ENCODE measurements around the gene CADM1.

CADM1 gene

GRCh38 chr11:115345361-115345760 is 158.9 kb downstream of the CADM1 start:
- no peak overlapping the region for H3K4me3 ChIP-seq (ENCODE audit: low read length)
- H3K79me2 ChIP-seq (ENCODE audit: low read length) = no peaks in the 10 kb centered on the region
- no peak overlapping the region for H3K4me2 ChIP-seq (ENCODE audit: low read length)
- H4K20me1 ChIP-seq (ENCODE audit: insufficient read depth, low read length) = no peaks in the 10 kb centered on the region
- H3K9me3 ChIP-seq (ENCODE audit: insufficient read depth, low read length) = no peaks in the 10 kb centered on the region
- H3K4me1 ChIP-seq (ENCODE audit: low read length) = no peaks in the 10 kb centered on the region
- H3K36me3 ChIP-seq (replicated peaks; ENCODE audit: low read depth, low read length) = no peaks in the 10 kb centered on the region
- H3K27ac ChIP-seq (ENCODE audit: low read length) = no peak overlapping the region
- H3K27me3 ChIP-seq (ENCODE audit: low read depth, low read length) = no peaks in the 10 kb centered on the region
- no peak overlapping the region for H2AFZ ChIP-seq (ENCODE audit: low read depth, low read length)
- no peak overlapping the region for H3K9ac ChIP-seq (ENCODE audit: low read length)
- TF ChIP-seq, protein P1, sequence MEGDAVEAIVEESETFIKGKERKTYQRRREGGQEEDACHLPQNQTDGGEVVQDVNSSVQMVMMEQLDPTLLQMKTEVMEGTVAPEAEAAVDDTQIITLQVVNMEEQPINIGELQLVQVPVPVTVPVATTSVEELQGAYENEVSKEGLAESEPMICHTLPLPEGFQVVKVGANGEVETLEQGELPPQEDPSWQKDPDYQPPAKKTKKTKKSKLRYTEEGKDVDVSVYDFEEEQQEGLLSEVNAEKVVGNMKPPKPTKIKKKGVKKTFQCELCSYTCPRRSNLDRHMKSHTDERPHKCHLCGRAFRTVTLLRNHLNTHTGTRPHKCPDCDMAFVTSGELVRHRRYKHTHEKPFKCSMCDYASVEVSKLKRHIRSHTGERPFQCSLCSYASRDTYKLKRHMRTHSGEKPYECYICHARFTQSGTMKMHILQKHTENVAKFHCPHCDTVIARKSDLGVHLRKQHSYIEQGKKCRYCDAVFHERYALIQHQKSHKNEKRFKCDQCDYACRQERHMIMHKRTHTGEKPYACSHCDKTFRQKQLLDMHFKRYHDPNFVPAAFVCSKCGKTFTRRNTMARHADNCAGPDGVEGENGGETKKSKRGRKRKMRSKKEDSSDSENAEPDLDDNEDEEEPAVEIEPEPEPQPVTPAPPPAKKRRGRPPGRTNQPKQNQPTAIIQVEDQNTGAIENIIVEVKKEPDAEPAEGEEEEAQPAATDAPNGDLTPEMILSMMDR (IDR thresholded peaks at IDR 0.05; ENCODE audit: low read depth, low read length) = no peak
- TF ChIP-seq EZH2phosphoT487 (IDR thresholded peaks at IDR 0.05; ENCODE audit: low read depth) = no peak

DNA sequence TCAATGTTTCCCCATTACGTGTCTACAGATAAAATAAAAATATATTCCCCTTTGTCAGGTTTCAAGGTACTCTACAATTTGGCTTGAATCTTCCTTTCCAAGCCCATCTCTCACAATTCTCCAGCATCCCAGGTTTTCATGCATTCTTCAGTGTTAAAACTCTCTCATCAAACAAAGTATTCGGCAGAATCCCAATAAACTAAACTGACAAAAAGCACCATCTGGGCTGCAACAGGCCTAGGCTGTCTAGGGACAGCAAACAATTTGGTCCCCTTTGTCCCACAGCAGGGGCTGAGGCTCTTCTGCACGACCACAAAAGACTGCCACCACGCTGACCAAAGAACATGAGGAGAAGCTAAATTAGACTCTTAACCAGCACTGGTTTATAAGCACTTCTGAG is 159.4 kb downstream of the CADM1 start:
- no peaks in the 10 kb centered on the region for H3K27me3 ChIP-seq (ENCODE audit: low read depth, low read length)
- TF ChIP-seq EZH2phosphoT487 (IDR thresholded peaks at IDR 0.05; ENCODE audit: low read depth) = no peak
- TF ChIP-seq, protein P1 (IDR thresholded peaks at IDR 0.05; ENCODE audit: low read depth, low read length) = no peak
- H3K27ac ChIP-seq (ENCODE audit: low read length) = no peak overlapping the region
- H3K4me2 ChIP-seq (ENCODE audit: low read length) = no peak overlapping the region
- H3K4me1 ChIP-seq (ENCODE audit: low read length) = no peaks in the 10 kb centered on the region
- no peaks in the 10 kb centered on the region for H3K36me3 ChIP-seq (replicated peaks; ENCODE audit: low read depth, low read length)
- no peak overlapping the region for H3K9ac ChIP-seq (ENCODE audit: low read length)
- no peaks in the 10 kb centered on the region for H3K79me2 ChIP-seq (ENCODE audit: low read length)
- no peaks in the 10 kb centered on the region for H4K20me1 ChIP-seq (ENCODE audit: insufficient read depth, low read length)
- H3K9me3 ChIP-seq (ENCODE audit: insufficient read depth, low read length) = no peaks in the 10 kb centered on the region
- H3K4me3 ChIP-seq (ENCODE audit: low read length) = no peak overlapping the region
- H2AFZ ChIP-seq (ENCODE audit: low read depth, low read length) = no peak overlapping the region

DNA sequence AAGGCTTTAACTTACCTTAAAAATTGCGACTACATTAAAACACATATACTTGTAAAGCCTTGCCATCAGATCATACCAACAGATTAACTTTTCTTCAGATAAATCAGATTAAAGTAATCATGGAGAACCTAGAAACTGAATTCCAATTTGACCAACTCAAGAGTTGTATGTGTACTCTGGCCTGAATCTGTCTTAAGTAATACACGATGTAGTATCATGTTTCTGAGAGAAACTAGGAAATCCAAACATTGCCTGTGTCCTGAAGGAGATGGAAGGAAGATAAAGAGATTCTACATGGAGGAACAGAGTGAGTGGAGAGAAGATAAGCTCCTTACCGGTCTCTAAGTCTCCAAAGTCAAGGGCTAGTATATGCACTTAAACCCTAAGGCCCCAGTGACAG is 162.1 kb downstream of the CADM1 start:
- no peak overlapping the region for H3K4me2 ChIP-seq (ENCODE audit: low read length)

DNA sequence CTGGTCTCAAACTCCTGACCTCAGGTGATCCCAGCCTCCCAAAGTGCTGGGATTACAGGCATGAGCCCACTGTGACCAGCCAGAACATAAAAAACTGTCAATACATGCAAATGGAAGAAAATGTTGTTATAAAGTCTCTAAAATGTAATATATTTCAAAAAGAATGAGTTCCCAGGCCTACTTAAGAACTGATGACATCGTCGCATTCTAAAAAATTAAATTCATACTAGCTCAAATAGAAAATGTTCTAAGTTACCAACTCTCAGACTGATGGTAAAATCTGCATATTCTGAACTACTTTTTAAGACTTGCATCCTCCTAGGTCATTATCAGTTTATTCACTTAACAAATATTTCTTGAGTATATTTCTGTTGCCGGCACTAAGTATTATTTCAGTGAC is 163.3 kb downstream of the CADM1 start:
- TF ChIP-seq, protein P1 (IDR thresholded peaks at IDR 0.05; ENCODE audit: low read depth, low read length) = no peak
- no peak for TF ChIP-seq EZH2phosphoT487 (IDR thresholded peaks at IDR 0.05; ENCODE audit: low read depth)
- H3K4me1 ChIP-seq (ENCODE audit: low read length) = peaks cover 11% of the 10 kb centered on the region
- no peak overlapping the region for H3K9ac ChIP-seq (ENCODE audit: low read length)
- no peaks in the 10 kb centered on the region for H4K20me1 ChIP-seq (ENCODE audit: insufficient read depth, low read length)
- H3K27ac ChIP-seq (ENCODE audit: low read length) = no peak overlapping the region
- no peak overlapping the region for H3K4me2 ChIP-seq (ENCODE audit: low read length)
- H3K4me3 ChIP-seq (ENCODE audit: low read length) = no peak overlapping the region
- H3K79me2 ChIP-seq (ENCODE audit: low read length) = no peaks in the 10 kb centered on the region
- H3K36me3 ChIP-seq (replicated peaks; ENCODE audit: low read depth, low read length) = no peaks in the 10 kb centered on the region
- H2AFZ ChIP-seq (ENCODE audit: low read depth, low read length) = no peak overlapping the region
- no peaks in the 10 kb centered on the region for H3K9me3 ChIP-seq (ENCODE audit: insufficient read depth, low read length)
- H3K27me3 ChIP-seq (ENCODE audit: low read depth, low read length) = peaks cover 19% of the 10 kb centered on the region

More for the DNA sequence above, 162.1 kb downstream of the CADM1 start:
- H3K27me3 ChIP-seq (ENCODE audit: low read depth, low read length) = peaks cover 10% of the 10 kb centered on the region
- no peaks in the 10 kb centered on the region for H3K9me3 ChIP-seq (ENCODE audit: insufficient read depth, low read length)
- H2AFZ ChIP-seq (ENCODE audit: low read depth, low read length) = no peak overlapping the region
- no peaks in the 10 kb centered on the region for H3K36me3 ChIP-seq (replicated peaks; ENCODE audit: low read depth, low read length)
- H3K4me3 ChIP-seq (ENCODE audit: low read length) = no peak overlapping the region
- no peaks in the 10 kb centered on the region for H3K79me2 ChIP-seq (ENCODE audit: low read length)
- H3K9ac ChIP-seq (ENCODE audit: low read length) = no peak overlapping the region
- no peaks in the 10 kb centered on the region for H3K4me1 ChIP-seq (ENCODE audit: low read length)
- no peak for TF ChIP-seq EZH2phosphoT487 (IDR thresholded peaks at IDR 0.05; ENCODE audit: low read depth)
- TF ChIP-seq, protein P1 (IDR thresholded peaks at IDR 0.05; ENCODE audit: low read depth, low read length) = no peak
- no peaks in the 10 kb centered on the region for H4K20me1 ChIP-seq (ENCODE audit: insufficient read depth, low read length)
- H3K27ac ChIP-seq (ENCODE audit: low read length) = no peak overlapping the region

All from OCI-LY3 (cell line).